ENCODE data around the gene FER. TPM values are rescaled to one million over a fixed set of nuclear protein-coding genes. Genes with fewer than 3 reads are reported as not detected.

FER gene
- polyA plus RNA-seq, 4 donors: 16.2 to 19.3 (median 17.1) TPM

DNA sequence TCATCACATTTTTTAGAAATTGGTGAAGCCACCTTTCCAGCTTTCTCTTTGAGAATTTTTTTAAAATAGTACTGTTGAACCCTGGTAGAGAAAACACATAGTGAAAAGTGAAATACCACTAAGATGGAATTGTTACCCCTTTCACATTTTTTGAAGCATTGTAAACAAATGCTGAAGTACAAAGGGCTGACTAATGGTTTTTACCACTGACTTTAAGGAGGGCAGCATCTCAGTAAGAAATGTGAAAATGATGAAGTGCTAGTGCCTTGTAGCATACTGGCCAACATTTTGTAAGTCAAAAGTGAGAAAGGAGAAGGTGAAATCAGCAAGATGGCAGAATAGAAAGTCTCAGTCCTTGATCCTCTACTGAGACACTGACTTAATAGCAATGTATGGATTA, 341.5 kb downstream of the FER start:
- DNase-seq (ENCODE audit: low read depth in 4 of 4, low spot score in 2 of 4): no peak

DNA sequence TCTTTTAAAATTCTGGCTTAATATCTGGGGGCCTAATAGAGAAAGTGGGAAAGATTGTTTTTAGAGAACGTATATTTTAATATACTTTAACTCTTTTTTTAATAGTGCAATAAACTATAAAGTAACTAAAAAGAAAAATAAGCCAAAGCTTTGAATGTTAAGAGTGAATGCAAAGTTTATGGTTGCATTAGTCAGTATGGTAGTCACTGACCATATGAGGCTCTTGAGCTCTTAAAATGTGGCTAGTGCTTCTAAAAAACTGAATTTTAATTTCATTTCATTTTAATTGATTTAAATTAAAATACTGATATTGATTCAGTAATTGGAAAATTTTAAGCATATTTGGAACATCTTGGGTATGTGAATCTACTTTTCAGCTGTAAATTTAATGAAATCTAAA, 351.4 kb downstream of the FER start:
- DNase-seq (ENCODE audit: low read depth in 4 of 4, low spot score in 2 of 4): no peak

DNA sequence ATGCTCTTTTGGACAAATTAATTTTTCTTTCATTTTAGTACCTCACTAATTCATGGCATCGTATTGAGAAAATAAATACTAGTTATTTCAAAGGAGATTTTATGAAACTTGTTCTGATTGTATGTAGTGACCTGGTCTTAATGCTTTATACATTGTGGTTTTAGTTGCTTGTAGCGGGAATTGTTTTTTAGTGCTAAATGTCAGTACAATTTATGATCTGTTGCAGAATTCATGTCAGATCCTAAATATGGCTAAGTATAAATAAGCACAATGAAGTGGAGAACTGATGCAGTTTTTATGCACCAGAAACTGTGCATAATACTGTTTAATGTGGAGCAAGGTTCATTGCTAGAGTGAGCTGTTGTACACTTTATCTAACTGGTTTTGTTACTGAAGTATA, 353.3 kb downstream of the FER start:
- no peak for DNase-seq (ENCODE audit: low read depth in 4 of 4, low spot score in 2 of 4)

DNA sequence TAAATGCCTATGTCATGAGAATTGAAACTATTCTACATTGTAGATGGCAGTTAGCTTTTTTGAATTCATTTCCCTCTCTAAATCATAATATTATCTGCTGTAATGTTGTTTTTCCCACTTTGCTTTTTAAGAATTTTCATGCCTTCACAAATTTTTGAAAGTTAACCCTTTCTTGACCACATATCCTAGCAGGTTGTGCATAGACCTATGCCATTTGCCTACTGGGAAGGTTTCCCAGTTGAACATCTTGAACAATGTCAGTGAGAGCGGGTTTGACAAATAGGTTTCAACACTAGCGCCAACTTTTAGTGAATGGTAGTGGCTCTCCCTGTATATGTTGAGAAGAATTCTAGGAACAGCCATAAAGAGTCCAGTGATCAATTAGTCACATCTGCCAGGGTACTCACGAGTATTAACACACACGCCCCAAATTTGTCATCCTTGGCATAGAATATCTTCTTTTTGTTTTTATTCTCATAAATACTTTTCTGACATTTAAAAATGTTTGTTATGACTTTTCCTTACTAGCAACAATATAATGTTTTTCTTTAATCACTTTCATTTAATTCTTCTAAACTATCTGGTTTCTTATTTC, 354.5 kb downstream of the FER start:
- DNase-seq (ENCODE audit: low read depth in 4 of 4, low spot score in 2 of 4): no peak

DNA sequence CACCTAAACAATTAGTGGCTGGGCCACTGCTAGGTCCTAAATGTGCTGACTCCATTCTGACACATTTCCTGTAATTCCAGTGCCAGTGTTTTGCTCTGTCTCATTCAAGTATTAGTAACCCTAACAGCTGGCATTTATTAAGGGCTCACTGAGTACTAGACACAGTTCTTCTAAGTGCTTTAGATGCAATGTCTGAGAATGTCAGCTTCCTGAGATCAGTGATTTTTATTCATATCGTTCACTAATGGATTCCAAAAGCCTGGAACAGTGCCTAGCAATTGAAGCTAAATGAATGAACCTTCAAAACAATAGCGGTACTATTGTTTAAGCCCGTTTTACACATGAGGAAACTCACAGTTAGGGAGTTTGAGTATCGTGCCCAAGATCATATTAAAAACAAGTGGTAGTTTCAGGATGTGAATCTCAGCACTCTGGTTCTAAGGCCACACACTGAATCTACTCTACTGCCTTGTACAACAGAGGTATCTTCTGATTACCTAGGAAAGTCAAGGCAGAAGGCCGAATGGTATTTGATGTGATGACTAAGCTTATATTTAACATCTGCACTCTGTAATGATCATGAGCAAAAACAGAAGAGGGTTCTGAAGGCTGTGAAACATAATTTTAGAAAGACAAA, 358.1 kb downstream of the FER start:
- DNase-seq (ENCODE audit: low read depth in 4 of 4, low spot score in 2 of 4): peak in 1 of 4 donors; percentile 9

DNA sequence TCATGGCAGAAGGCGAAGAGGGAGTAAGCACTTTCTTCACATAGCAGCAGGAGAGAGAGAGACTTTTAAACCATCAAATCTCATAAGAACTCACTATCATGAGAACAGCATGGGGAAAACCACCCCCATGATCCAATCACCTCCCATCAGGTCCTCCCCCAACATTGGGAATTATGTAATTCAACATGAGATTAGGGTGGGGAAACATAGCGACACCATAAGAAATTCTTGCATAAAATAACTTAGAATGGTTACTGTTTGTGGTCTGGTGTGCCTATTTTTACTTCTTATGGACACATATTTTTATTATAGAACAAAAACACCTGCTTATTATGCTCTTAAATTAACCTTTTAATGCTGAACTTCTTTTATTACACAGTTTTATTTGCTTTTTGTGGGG, 364.0 kb downstream of the FER start:
- DNase-seq (ENCODE audit: low read depth in 4 of 4, low spot score in 2 of 4): no peak

DNA sequence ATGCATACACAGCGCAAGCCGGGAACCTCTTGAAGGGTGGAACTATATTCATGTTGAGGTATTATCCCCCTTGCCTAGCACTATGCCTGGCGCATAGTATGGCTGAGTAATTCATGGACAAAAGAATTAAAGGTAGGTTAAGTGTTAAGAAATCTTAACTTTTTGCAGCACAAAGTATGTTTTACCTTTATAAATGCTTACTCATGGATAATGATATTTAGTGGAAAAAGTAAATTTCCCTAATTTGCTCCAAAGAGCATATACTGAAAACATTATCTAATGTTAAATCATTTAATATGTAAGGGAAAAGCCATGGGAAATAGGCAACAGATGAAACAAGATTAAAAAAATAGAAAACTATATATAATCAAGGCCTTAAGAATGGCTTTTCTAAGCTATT, 365.9 kb downstream of the FER start:
- DNase-seq (ENCODE audit: low read depth in 4 of 4, low spot score in 2 of 4): no peak

DNA sequence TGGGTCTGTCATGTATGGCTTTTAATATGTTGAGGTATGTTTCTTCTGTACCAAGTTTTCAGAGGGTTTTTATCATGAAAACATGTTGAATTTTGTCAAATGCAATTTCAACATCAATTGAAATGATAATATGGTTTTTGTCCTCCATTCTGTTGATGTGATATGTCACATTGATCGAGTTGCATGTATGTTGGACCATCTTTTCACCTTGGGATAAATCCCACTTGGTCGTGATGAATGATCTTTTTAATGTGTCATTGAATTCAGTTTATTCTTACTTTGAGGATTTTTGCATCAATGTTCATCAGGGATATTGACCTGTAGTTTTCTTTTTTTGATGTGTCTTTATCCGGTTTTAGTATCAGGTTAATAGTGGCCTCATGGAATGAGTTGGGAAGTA, 373.5 kb downstream of the FER start:
- no peak for DNase-seq (ENCODE audit: low read depth in 4 of 4, low spot score in 2 of 4)

DNA sequence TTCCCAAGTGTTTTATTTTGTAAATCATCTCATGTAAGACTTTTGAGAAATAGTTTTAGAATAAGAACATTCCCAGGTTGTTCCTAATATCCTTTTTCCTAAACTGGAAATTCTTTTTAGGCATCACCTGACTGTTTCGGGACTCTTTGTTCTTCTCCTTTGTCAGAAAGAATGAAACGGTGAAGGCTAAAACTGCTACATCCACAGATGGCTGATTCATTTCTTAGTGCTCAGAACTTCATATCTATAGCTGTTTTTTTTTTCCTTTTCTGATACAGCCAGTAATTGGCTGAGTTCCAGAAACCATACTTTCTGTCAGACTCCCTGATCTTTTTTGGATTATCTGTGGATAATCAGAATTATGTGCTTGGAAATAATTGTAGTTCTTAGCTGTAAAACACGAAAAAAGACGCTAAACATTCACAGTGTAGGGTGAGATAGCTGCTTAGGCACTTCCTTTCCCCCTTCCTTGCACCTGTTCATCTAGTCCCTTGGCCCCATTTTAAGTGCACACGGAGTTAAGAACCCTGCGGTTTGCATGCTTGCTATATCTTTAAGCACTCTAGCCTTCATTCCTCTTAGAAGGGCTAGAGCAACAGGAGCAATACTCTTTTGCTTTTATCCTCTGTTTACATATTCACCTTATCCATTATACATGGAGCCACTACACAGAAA, 378.2 kb downstream of the FER start:
- DNase-seq (ENCODE audit: low read depth in 4 of 4, low spot score in 2 of 4): no peak

DNA sequence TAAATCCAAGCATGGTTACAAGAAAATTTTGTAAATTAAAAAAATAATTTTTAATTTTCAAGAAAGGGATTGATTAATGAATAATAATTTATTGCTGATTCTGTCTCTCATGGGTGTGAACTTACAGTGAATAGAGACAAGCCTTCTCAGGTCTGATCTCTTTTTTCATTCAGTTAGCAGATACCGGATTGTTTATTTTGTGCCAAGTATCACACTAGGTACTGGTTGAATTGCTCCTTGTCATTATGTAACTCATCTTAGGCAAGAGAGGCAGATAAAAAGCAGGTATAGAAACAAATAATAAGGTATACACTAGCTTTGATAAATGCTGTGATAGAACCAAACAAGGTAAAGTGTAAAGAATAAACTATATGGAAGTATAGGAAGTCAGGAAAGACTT, 378.8 kb downstream of the FER start:
- DNase-seq (ENCODE audit: low read depth in 4 of 4, low spot score in 2 of 4): no peak

DNA sequence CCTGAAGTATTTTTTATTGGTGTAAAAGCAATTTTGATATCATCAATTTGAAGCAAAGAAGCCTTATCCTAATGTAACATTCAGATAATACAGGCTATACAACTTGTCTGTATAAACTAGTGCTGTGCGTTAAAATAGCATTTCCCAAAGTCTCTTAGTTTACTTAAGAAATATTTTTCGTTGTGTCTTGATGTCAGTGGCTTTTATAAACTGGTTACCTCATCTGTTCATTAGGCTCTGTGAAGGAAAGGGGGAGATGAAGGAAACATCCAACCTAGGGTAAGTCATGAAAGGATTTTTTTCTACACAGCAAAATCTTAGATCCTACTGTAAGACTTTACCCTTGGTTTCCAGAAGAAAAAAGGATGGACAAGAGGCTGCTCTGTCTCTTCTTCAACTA, 389.2 kb downstream of the FER start:
- no peak for DNase-seq (ENCODE audit: low read depth in 4 of 4, low spot score in 2 of 4)

DNA sequence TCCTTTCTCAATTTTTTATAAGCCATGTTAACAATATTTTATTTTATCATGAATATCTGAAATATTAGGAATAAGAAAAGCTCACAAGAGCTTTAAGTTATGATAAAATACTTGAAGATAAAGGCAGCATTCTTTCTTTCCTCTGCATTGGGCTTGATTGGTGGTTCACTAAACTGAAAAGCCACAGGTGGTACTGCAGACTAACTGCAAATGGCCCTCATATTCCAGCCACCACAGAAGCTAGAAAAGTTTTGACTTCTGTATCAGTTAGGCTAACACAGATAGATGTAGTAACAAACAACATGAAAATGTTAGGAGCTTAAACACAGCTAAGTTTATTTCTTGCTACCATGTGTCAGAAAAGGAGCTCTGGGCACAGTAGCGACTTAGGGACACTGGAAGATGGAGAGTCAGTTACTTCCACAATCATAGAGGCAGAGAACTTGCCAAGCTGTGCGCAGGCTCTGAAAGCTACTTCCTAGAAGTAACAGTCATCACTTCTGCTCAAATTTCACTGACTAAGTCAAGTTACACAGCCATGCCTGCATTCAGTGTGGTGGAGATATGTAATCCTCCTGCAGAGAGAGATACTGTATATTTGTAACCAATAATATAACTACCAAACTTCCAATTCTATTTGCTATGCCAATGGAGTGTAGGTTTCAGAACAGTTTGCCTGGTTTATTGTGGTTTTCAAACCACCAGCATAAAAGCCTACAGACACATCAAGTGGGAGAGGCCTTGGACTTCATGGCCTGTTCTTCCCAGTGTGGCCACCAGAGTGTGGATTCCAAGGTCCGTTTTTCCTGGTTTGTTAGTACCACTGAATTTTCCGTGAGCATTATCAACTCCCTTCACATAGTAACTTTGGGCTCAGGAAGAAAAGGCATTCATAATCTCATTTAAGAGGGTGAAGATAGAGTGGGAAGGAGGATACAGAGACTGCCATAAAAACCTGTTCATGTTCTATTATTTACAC, 393.8 kb downstream of the FER start:
- DNase-seq (ENCODE audit: low read depth in 4 of 4, low spot score in 2 of 4): no peak

DNA sequence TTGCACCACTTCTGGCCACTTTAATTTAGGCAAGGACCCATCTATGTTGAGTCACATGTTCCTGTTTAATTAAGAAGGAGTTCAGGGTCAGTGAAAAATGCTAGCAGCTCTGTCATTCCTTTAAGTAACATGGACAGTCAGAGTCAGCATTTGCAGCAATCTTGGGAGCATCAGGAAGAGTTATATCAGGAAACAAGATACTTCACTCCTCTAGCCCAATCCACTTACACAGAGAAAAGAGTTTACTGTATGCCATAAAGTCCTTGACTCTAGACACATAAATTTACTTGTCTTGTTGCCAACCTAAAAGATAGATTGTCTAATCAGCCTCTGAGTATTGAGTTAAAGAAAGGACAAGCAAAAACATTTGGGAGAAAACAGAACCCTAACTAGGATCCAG, 395.3 kb downstream of the FER start:
- DNase-seq (ENCODE audit: low read depth in 4 of 4, low spot score in 2 of 4): peak; percentile 18 to 50 (median 38)

DNA sequence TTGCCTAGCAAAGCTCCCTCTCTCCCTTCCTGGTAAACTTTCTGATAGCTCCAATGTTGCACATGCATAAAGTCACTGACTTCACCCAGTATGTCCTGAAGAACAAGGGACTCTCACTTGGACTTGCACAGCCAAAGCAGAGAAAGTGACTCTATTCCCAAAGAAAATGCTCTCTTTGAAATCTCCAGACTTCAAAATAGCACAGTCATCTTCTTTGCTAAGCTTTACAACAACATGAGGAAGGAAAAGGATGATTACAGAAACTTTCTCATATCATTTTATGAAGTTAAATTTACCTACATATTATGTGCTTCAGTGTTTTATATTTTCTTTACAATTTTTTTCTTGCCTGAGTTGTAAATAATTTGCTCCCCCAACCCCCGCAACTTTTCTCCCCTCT, 397.4 kb downstream of the FER start:
- no peak for DNase-seq (ENCODE audit: low read depth in 4 of 4, low spot score in 2 of 4)

DNA sequence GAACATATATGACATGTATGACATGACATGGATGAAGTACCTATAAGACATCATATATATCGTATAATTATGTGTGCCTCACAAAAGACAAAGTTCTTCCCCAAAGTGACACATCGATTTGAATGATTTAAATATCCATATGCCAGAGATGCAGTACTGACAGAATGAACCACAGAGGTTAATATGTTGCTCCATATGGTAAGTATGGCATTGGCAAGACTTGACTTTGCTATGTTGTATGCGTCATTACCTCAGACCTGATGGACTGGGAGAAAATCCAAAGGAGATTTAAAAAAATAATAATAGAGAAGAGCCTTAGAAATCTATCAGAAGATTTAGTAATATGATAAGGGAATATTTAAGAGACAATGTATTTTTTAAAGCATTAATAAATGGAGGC, 398.9 kb downstream of the FER start:
- DNase-seq (ENCODE audit: low read depth in 4 of 4, low spot score in 2 of 4): no peak

DNA sequence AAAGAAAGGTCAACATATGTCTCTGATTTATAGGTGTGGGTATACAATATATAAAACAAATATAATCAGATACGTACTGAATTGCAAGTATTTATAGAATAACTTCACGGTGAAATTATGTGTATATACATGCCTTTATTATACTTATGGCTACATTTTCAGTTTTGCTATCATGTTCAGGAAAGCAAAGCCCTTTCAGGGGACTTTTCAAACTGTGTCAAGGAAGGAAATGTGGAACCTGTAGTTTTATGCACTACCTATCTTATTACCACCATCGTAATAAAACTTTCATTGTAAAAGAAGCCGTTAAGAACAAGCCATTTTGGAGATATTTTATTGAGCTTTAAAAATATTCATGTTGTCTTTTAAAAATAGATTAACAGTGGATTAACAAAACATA, 404.9 kb downstream of the FER start:
- DNase-seq (ENCODE audit: low read depth in 4 of 4, low spot score in 2 of 4): no peak

DNA sequence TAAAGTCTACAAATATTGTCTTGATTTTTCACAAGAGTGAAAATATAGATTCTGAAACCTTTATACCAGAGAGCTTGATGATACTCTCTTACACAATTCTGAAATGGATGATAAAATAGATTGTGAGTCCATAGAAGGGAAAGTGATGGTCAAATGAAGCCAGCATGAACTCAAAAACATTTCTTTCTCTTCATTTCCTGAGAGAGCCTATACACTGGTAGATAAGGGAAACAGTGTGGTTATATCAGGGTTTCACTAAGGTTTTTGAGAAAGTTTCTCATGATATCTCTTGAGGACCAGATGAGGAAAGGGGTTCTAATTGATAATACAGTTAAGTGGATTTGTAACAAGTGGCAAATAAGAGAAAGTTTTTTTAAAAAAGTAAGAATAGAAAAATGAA, 407.9 kb downstream of the FER start:
- DNase-seq (ENCODE audit: low read depth in 4 of 4, low spot score in 2 of 4): no peak

DNA sequence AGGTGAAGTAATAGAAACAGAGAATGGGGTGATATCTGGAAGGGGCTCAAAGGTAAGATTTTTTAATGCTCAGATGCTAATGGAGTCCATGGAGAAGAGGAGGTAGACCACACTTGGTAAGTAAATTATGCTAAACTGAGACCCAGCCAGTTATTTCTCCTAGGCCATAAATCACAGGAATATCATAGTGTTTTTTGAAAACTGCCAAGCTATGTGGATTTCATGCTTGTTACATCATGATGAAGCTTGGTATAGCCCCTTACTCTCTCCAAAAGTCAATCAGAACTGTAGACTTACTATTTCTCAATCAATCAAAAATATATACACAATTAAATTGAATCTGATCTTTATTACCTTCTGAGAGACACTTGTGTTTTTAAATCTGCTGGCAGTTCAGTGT, 409.2 kb downstream of the FER start:
- no peak for DNase-seq (ENCODE audit: low read depth in 4 of 4, low spot score in 2 of 4)

DNA sequence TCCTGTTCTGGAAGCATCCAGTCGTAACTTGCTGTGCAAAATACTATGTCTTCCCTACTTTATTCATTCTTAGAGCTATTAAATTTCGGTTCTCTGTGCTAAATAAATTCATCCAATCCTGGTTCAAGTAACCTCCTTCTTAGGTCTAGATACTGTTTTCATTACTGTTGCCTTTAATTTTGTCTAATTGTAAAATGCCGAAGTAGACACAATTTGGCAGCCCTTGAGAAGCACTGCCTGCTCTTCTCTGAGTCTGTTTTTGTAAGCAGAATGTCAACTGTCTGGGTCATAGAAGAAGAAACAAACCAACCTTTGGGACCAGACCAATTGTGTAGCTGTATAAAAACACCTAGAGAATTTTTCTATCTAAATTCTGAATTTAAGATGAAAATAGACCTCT, 412.8 kb downstream of the FER start:
- no peak for DNase-seq (ENCODE audit: low read depth in 4 of 4, low spot score in 2 of 4)

DNA sequence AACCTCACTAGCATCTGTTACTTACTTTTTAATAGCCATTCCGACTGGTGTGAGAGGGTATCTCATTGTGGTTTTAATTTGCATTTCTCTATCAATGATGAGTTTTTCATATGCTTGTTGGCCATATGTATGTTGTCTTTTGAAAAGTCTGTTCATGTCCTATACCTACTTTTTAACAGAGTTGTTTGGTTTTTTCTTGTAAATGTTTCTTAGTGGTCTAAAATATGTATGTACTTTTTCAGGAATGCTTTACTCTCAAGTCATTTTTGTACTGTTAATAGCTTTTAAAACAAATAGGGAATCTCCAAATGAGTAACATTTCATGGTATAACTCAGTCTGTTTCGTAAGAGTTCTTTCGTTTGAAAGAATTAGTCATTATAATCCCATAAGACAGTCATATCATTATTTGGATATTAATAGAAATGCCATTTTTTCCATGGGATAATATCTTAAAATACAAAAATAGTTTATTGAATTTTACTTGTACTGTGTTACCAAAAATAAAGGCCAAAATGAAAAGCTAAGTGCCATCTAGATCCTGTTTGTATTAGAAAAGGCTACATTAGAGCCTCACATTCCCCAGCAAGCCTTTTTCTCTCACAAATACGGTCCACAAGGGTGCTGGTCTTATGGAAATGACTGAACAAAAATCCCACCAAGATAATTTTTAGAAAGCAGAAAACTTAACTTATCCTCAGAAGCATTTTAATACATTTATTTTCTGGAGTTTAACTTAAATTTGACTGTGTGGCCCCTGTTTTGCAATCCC, 414.4 kb downstream of the FER start:
- no peak for DNase-seq (ENCODE audit: low read depth in 4 of 4, low spot score in 2 of 4)

Data from left renal cortex interstitium (tissue), 4 donors.